Activated B cell treated with CpG ODN at 0.5 μM for 24 hours (primary cell): ENCODE data around the gene ITFG1. TPM values are rescaled to one million over a fixed set of nuclear protein-coding genes. Genes with fewer than 3 reads are reported as not detected.

Experiments
- ATAC-seq: fragments of 200-7000 bp; cut with Tn5 transposase; one replicate; pipeline ENCODE4 v1.10.0; 2021; ENCODE audit warnings: low read depth, mild to moderate bottlenecking, moderate library complexity
- CTCF ChIA-PET: fragments of 350-600 bp; sonication (Branson Sonifier 250); formaldehyde crosslinking; loops from one replicate; lab custom pipeline; 2021; ENCODE audit warnings: antibody characterized with exemption; lab: Charles Lee
- POLR2A ChIA-PET: fragments of 350-600 bp; sonication (Branson Sonifier 250); formaldehyde crosslinking; loops from one replicate; lab custom pipeline; 2021; ENCODE audit warnings: antibody characterized with exemption; lab: Charles Lee
- DNase-seq: peaks from one replicate; pipeline ENCODE4 v3.0.0; 2022
- H3K27ac Mint-ChIP-seq: one replicate; pipeline ENCODE4 v1.8.0; 2020; ENCODE audit warnings: mixed read lengths
- H3K27me3 Mint-ChIP-seq: one replicate; pipeline ENCODE4 v1.8.0; 2021; ENCODE audit warnings: mixed read lengths
- H3K36me3 Mint-ChIP-seq: one replicate; pipeline ENCODE4 v1.8.0; 2021; ENCODE audit warnings: low read depth, mixed read lengths
- H3K4me1 Mint-ChIP-seq: one replicate; pipeline ENCODE4 v1.8.0; 2021; ENCODE audit warnings: mixed read lengths
- H3K4me3 Mint-ChIP-seq: one replicate; pipeline ENCODE4 v1.8.0; 2020; ENCODE audit warnings: mild to moderate bottlenecking, mixed read lengths
- H3K9me3 Mint-ChIP-seq: one replicate; pipeline ENCODE4 v1.8.0; 2020; ENCODE audit warnings: mixed read lengths
- intact Hi-C: fragments of 100-400 bp; cut with micrococcal nuclease; formaldehyde crosslinking; loops from one replicate; pipeline ENCODE4 v1.15.1; 2024
- total RNA-seq: library from RNA; stranded (reverse); gene quantifications from 2 replicates; pipeline ENCODE4 v1.2.3, GENCODE V29; 2022
- TF ChIP-seq, protein P1 (sequence below): fragments of 200-600 bp; IDR thresholded peaks from one replicate; pipeline ENCODE4 v1.8.0; 2022; ENCODE audit warnings: antibody characterized with exemption, mild to moderate bottlenecking

The ITFG1 gene
- total RNA-seq, 1 donor from 2014 or later = 30.9 TPM

DNA sequence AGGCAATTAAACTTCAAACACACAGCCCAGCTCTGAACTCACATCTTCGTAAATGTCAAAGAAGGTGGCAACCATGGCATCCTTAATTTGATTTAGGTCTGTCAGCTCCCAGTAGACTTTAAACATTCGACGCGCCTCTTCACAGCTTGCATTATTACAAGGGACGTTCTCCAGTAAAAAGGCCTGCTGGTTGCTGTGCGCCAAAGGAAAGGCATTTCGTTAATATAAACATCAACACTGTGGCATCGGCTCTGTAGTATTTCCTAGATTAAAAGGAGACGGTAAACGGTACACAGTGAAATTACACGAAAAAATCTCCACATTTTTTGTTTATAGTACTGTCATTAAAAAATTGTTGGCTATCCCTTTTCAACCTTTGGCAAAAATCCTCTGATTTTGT is 200.4 kb downstream of the ITFG1 start:
- no peaks in the 10 kb centered on the region for H3K9me3 Mint-ChIP-seq
- no peak overlapping the region for H3K4me3 Mint-ChIP-seq
- intact Hi-C loops = no loop called here
- no peak for DNase-seq
- ChIA-PET POLR2A (no interaction called here), CTCF (interaction anchor here (1.1 kb wide), 1 partner anchor 904 kb away, joined by 7 read pairs; no protein-coding TSS in a partner anchor)
- H3K4me1 Mint-ChIP-seq = no peaks in the 10 kb centered on the region
- TF ChIP-seq, protein P1, sequence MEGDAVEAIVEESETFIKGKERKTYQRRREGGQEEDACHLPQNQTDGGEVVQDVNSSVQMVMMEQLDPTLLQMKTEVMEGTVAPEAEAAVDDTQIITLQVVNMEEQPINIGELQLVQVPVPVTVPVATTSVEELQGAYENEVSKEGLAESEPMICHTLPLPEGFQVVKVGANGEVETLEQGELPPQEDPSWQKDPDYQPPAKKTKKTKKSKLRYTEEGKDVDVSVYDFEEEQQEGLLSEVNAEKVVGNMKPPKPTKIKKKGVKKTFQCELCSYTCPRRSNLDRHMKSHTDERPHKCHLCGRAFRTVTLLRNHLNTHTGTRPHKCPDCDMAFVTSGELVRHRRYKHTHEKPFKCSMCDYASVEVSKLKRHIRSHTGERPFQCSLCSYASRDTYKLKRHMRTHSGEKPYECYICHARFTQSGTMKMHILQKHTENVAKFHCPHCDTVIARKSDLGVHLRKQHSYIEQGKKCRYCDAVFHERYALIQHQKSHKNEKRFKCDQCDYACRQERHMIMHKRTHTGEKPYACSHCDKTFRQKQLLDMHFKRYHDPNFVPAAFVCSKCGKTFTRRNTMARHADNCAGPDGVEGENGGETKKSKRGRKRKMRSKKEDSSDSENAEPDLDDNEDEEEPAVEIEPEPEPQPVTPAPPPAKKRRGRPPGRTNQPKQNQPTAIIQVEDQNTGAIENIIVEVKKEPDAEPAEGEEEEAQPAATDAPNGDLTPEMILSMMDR = no peak
- no peak overlapping the region for H3K27ac Mint-ChIP-seq
- no peak for ATAC-seq
- H3K36me3 Mint-ChIP-seq = peaks cover 42% of the 10 kb centered on the region
- no peaks in the 10 kb centered on the region for H3K27me3 Mint-ChIP-seq

DNA sequence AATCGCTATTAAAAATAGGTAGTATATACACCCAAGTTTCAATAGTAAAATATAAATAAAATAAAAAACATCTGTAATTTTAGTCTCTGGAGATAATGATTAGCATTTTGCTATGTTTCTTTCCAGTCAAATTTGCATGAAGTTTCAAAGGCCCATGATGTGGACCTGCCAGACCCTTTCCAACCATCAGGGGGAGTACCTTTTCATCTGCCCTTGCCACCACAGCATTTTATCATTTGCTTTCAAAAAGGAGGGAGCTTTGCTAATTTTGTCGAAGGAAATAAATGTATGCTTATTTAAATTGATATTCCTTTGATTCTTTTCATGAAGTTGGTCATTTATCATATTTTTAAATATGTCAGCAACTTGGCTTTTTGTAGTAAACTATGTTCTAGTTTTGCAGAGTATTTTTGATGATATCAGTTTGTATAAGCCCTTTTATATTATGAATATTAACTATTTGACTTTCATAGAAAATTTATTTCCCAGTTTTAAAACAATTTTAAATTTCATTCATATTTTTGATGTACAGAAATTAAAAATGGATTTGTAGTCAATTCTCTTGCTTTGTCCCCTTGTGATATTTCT is 201.9 kb downstream of the ITFG1 start:
- Mint-ChIP-seq H3K9me3 (no peaks in the 10 kb centered on the region), H3K27me3 (no peaks in the 10 kb centered on the region), H3K36me3 (peaks cover 47% of the 10 kb centered on the region), H3K4me1 (no peaks in the 10 kb centered on the region), H3K27ac (no peak overlapping the region), H3K4me3 (no peak overlapping the region)
- no peak for ATAC-seq
- TF ChIP-seq, protein P1 = peak; percentile 92
- intact Hi-C loops = loop anchor here (1.0 to 5.0 kb wide), 5 partner anchors 117 to 897 kb away; partner anchors contain the start of gene NETO2
- ChIA-PET POLR2A (no interaction called here), CTCF (interaction anchor here (0.6 to 1.0 kb wide), 2 partner anchors 26 to 465 kb away, joined by 3 read pairs; no protein-coding TSS in a partner anchor)
- DNase-seq = no peak

DNA sequence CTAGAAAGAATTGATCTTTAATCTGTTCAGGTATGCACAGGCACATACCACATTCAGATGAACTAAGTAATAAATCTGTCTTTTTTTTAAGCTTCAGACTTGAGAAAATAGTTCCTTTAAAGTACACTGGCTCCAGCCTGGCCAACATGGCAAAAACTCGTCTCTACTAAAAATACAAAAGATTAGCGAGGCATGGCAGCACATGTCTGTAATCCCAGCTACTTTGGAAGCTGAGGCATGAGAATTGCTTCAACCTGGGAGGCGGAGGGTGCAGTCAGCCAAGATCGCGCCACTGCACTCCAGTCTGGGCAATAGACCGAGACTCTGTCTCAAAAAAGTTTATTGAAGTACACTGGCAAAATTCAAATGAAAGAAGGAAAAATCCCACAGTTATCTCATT is 206.1 kb downstream of the ITFG1 start:
- Mint-ChIP-seq H3K9me3 (no peaks in the 10 kb centered on the region), H3K36me3 (peaks cover 53% of the 10 kb centered on the region), H3K27ac (no peak overlapping the region), H3K4me3 (no peak overlapping the region), H3K4me1 (no peaks in the 10 kb centered on the region), H3K27me3 (no peaks in the 10 kb centered on the region)
- ChIA-PET CTCF (no interaction called here), POLR2A (no interaction called here)
- intact Hi-C loops = loop anchor here (5.0 kb wide), 3 partner anchors 112 to 408 kb away; partner anchors contain the start of gene NETO2
- TF ChIP-seq, protein P1 = no peak
- DNase-seq (no peak), ATAC-seq (no peak)

DNA sequence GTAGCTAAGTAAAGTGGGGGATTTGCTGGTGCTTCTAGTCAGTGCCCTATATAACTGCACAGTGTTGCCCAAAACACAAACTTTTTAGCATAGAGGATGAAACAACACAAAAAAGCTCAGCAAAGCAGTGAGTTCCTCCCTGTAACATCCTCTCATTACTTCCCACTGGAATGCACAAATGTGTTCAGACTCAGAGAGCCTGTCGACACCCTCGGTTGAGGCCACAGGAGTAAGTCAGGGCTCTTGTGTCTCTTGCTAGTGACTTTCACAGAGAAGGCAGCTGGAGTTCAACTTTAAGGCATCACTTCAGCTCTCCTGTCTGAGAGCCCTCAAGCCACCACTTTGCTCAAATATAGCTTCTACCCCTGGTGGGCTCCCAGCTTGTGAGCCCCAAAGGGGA is 209.9 kb downstream of the ITFG1 start:
- Mint-ChIP-seq H3K4me1 (no peaks in the 10 kb centered on the region), H3K27me3 (no peaks in the 10 kb centered on the region), H3K27ac (no peak overlapping the region), H3K9me3 (no peaks in the 10 kb centered on the region), H3K36me3 (peaks cover 36% of the 10 kb centered on the region), H3K4me3 (no peak overlapping the region)
- TF ChIP-seq, protein P1 = no peak
- DNase-seq (no peak), ATAC-seq (no peak)
- intact Hi-C loops = no loop called here
- CTCF ChIA-PET = no interaction called here
- POLR2A ChIA-PET = no interaction called here

DNA sequence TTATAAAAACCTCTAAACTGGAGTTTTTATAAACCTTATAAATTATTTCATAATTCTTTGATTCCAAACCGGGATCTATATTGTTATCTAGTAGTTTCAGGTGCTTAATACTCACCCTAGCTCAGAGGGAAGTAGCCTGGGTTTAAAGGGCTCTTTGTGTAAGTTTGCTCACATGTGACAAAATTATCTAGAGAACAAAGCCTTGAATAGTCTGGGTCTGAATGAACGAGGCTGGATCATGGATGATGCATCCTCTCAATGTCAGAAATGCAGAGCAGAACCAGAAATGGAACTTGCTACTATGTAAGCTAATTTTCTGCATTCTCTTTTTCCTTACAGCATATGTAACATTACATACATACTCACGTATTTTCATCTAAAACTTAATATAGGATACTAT is 213.2 kb downstream of the ITFG1 start:
- no peak for ATAC-seq
- Mint-ChIP-seq H3K4me3 (no peak overlapping the region), H3K36me3 (peaks cover 23% of the 10 kb centered on the region), H3K27ac (no peak overlapping the region), H3K27me3 (no peaks in the 10 kb centered on the region), H3K4me1 (no peaks in the 10 kb centered on the region), H3K9me3 (no peaks in the 10 kb centered on the region)
- POLR2A ChIA-PET = no interaction called here
- CTCF ChIA-PET = no interaction called here
- TF ChIP-seq, protein P1 = no peak
- no peak for DNase-seq
- intact Hi-C loops = no loop called here
